SU-DHL-6 (cell line): ENCODE measurements around the gene RAB26.

Experiments
- H2AFZ ChIP-seq: fragments of 200-600 bp; sonication (generic); 2 replicates; pipeline ENCODE4 v1.6.1; 2014; ENCODE audit warnings: low read depth, mild to moderate bottlenecking, moderate library complexity, mixed read lengths, antibody characterized with exemption, low read length; ENCODE audit not compliant: severe bottlenecking
- H3F3A ChIP-seq: fragments of 200-600 bp; shearing (Covaris generic); 2 replicates; pipeline ENCODE4 v1.6.0; 2016; ENCODE audit warnings: antibody characterized with exemption, mild to moderate bottlenecking; ENCODE audit not compliant: insufficient read depth
- H3K27ac ChIP-seq: fragments of 200-600 bp; sonication (generic); 2 replicates; pipeline ENCODE4 v1.5.1; 2016; ENCODE audit warnings: low read depth, mild to moderate bottlenecking, low read length, moderate library complexity, mixed read lengths
- H3K27me3 ChIP-seq: fragments of 200-600 bp; sonication (generic), shearing (Covaris generic); 2 replicates; pipeline ENCODE4 v1.6.0; 2014; ENCODE audit warnings: mild to moderate bottlenecking, low read length
- H3K36me3 ChIP-seq: fragments of 200-600 bp; sonication (generic); 2 replicates; pipeline ENCODE4 v1.6.1; 2014; ENCODE audit warnings: mild to moderate bottlenecking, low read length, mixed read lengths
- H3K4me2 ChIP-seq: fragments of 300-600, 200-600 bp; shearing (Covaris generic), sonication (generic); 2 replicates; pipeline ENCODE4 v1.6.0; 2014; ENCODE audit warnings: low read length, low read depth, mild to moderate bottlenecking; ENCODE audit not compliant: poor library complexity, severe bottlenecking
- H3K4me3 ChIP-seq: fragments of 200-600 bp; sonication (generic); 2 replicates; pipeline ENCODE4 v1.5.1; 2014; ENCODE audit warnings: antibody characterized with exemption, low read length, mild to moderate bottlenecking, mixed read lengths; ENCODE audit not compliant: insufficient read depth, poor library complexity, severe bottlenecking
- H3K79me2 ChIP-seq: fragments of 200-600 bp; sonication (generic); 2 replicates; pipeline ENCODE4 v1.6.1; 2014; ENCODE audit warnings: mild to moderate bottlenecking, low read length, moderate library complexity; ENCODE audit not compliant: insufficient read depth
- H3K9ac ChIP-seq: fragments of 200-600 bp; sonication (generic); 2 replicates; pipeline ENCODE4 v1.7.0; 2014; ENCODE audit warnings: mild to moderate bottlenecking, low read length
- H3K9me2 ChIP-seq: fragments of 200-600 bp; sonication (generic); replicated peaks from 2 replicates; pipeline ENCODE4 v1.6.1; 2014; ENCODE audit warnings: low read length; ENCODE audit not compliant: insufficient read depth
- H3K9me3 ChIP-seq: fragments of 200-600 bp; sonication (generic); 2 replicates; pipeline ENCODE4 v1.6.1; 2014; ENCODE audit warnings: low read length, mixed read lengths; ENCODE audit not compliant: insufficient read depth
- H4K20me1 ChIP-seq: fragments of 200-600 bp; sonication (generic); 2 replicates; pipeline ENCODE4 v1.6.1; 2014; ENCODE audit warnings: low read depth, mild to moderate bottlenecking, antibody characterized with exemption, low read length, moderate library complexity, mixed read lengths
- EZH2phosphoT487 ChIP-seq: fragments of 200-600 bp; sonication (generic), shearing (Covaris generic); conservative IDR thresholded peaks from 2 replicates; pipeline ENCODE4 v1.6.1; 2018; ENCODE audit warnings: mild to moderate bottlenecking, antibody characterized with exemption, low read length, moderate library complexity, mixed read lengths
- TF ChIP-seq, protein P1 (sequence below): fragments of 200-600 bp; sonication (generic); IDR thresholded peaks from one replicate; pipeline ENCODE4 v1.5.1; 2017; ENCODE audit warnings: antibody characterized with exemption, mild to moderate bottlenecking, low read length, moderate library complexity; ENCODE audit not compliant: insufficient read depth, poor library complexity, severe bottlenecking

Gene RAB26

DNA sequence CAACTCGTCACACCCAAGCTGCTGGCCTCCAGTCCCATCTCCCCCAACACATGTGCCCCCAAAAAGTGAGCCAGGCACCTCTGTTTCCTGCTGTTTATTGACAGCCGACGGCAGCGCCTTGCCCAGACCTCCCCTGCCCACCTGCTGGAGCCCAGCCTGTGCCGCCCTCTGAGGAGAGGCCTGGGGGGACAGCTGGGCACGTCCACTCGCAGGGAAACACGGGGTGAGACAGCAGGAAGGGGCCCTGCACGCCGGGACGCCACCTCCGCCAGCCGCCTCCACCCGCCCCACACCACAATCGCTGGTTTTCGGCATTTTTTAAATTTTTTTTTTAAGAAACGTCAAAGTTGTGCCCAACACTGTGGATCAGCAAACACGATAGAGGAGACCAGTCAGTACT is 28.7 kb downstream of the RAB26 start:
- H3K27ac ChIP-seq = no peak overlapping the region
- H2AFZ ChIP-seq = no peak overlapping the region
- H3K79me2 ChIP-seq = no peaks in the 10 kb centered on the region
- no peaks in the 10 kb centered on the region for H4K20me1 ChIP-seq
- no peaks in the 10 kb centered on the region for H3K9me2 ChIP-seq
- H3K4me2 ChIP-seq = no peak overlapping the region
- H3K9ac ChIP-seq = no peak overlapping the region
- no peaks in the 10 kb centered on the region for H3K27me3 ChIP-seq
- no peaks in the 10 kb centered on the region for H3K9me3 ChIP-seq
- TF ChIP-seq EZH2phosphoT487 = no peak
- TF ChIP-seq, protein P1, sequence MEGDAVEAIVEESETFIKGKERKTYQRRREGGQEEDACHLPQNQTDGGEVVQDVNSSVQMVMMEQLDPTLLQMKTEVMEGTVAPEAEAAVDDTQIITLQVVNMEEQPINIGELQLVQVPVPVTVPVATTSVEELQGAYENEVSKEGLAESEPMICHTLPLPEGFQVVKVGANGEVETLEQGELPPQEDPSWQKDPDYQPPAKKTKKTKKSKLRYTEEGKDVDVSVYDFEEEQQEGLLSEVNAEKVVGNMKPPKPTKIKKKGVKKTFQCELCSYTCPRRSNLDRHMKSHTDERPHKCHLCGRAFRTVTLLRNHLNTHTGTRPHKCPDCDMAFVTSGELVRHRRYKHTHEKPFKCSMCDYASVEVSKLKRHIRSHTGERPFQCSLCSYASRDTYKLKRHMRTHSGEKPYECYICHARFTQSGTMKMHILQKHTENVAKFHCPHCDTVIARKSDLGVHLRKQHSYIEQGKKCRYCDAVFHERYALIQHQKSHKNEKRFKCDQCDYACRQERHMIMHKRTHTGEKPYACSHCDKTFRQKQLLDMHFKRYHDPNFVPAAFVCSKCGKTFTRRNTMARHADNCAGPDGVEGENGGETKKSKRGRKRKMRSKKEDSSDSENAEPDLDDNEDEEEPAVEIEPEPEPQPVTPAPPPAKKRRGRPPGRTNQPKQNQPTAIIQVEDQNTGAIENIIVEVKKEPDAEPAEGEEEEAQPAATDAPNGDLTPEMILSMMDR = no peak
- no peaks in the 10 kb centered on the region for H3K36me3 ChIP-seq
- no peak overlapping the region for H3K4me3 ChIP-seq
- H3F3A ChIP-seq = no peaks in the 10 kb centered on the region

DNA sequence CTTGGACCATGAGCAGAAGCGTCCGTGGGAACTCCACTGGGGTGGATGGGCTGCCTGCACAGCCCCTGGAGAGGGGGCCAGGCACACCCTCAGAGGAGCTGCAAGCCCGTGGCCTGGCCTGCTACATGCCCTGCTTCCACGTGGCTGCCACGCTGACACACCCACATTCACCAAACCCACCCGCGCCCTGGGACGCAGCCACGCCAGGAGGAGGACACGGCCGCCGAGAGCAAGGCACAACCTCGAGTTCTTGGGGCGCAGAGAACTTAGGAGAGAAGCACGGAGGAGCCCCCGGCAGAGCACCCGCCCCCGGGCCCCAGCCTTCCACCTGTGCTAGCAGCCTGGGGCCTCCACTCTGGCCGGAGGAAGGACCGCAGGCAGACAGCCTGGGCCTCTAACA is 29.1 kb downstream of the RAB26 start:
- Histone ChIP-seq H3F3A (no peaks in the 10 kb centered on the region), H3K27me3 (no peaks in the 10 kb centered on the region), H2AFZ (no peak overlapping the region), H3K4me2 (no peak overlapping the region), H3K9ac (no peak overlapping the region), H3K27ac (no peak overlapping the region), H3K9me2 (no peaks in the 10 kb centered on the region), H3K4me3 (no peak overlapping the region), H3K36me3 (no peaks in the 10 kb centered on the region), H3K9me3 (no peaks in the 10 kb centered on the region), H3K79me2 (no peaks in the 10 kb centered on the region), H4K20me1 (no peaks in the 10 kb centered on the region)
- TF ChIP-seq, protein P1 = no peak
- TF ChIP-seq EZH2phosphoT487 = no peak

DNA sequence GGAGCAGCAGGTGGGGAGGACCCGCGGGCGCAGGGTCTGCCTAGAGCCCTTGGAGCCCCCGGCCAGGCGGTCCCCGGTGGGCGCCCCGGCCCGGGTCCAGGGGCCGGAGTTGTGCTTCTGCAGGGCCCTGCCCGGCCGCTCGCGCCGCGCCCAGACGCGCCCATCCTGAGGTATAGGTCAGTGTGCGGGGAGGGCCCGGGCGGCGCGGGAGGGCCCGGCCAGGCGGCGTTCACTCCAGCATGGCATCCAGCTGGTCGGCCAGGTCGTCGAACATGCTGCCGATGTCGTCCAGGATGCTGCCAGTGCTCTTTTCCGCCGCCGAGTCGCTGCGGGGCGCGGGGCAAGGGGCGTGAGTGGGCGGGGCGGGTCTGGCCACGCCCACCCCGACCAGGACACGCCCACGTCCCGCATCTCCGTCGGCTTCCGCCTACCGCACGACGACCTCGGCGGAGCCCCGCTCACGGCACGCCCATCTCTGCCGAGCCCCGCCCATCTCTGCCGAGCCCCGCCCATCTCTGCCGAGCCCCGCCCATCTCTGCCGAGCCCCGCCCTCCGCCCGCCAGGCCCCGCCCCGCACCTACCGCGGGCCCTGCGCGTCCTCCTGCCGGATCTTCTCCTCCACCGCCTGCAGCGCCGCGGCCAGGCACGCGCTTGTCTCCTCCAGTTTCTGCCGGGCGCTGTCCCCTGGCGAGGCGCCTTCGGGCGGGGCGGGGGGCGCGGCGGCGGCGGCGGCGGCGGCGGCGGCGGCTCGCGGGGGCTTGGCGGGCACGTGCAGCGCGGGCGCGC is 30.1 kb downstream of the RAB26 start:
- no peaks in the 10 kb centered on the region for H3K9me3 ChIP-seq
- H3K4me2 ChIP-seq = no peak overlapping the region
- H3K9me2 ChIP-seq = no peaks in the 10 kb centered on the region
- no peaks in the 10 kb centered on the region for H3K27me3 ChIP-seq
- H3K36me3 ChIP-seq = no peaks in the 10 kb centered on the region
- H2AFZ ChIP-seq = no peak overlapping the region
- H3F3A ChIP-seq = no peaks in the 10 kb centered on the region
- TF ChIP-seq EZH2phosphoT487 = no peak
- TF ChIP-seq, protein P1 = no peak
- no peak overlapping the region for H3K27ac ChIP-seq
- H4K20me1 ChIP-seq = no peaks in the 10 kb centered on the region
- no peak overlapping the region for H3K9ac ChIP-seq
- no peak overlapping the region for H3K4me3 ChIP-seq
- no peaks in the 10 kb centered on the region for H3K79me2 ChIP-seq
